Left ventricle myocardium inferior (tissue), 1 donor: Measurements from ENCODE around the gene DPH1. TPM values are rescaled to one million over a fixed set of nuclear protein-coding genes. Genes with fewer than 3 reads are reported as not detected.
"Not testable (repeated sequence)": the region's sequence is repeated elsewhere in the genome, so short reads cannot be mapped to it uniquely, and the experiment has no call there.

Experiments
- DNase-seq: peaks from one replicate; pipeline ENCODE4 v3.0.0-alpha.2; 2020
- H3K27ac ChIP-seq: fragments of 200-600 bp; replicated peaks from 2 replicates; pipeline ENCODE4 v1.8.0; 2021
- H3K27me3 ChIP-seq: fragments of 200-600 bp; 2 replicates; pipeline ENCODE4 v1.8.0; 2021; ENCODE audit warnings: low read depth
- H3K36me3 ChIP-seq: fragments of 200-600 bp; 2 replicates; pipeline ENCODE4 v1.8.0; 2021
- H3K4me1 ChIP-seq: fragments of 200-600 bp; 2 replicates; pipeline ENCODE4 v1.8.0; 2021
- H3K4me3 ChIP-seq: fragments of 200-600 bp; 2 replicates; pipeline ENCODE4 v1.8.0; 2021; ENCODE audit warnings: mild to moderate bottlenecking, moderate library complexity
- H3K9me3 ChIP-seq: fragments of 200-600 bp; replicated peaks from 2 replicates; pipeline ENCODE4 v1.8.0; 2021
- CTCF ChIP-seq: fragments of 200-600 bp; IDR thresholded peaks from 2 replicates; pipeline ENCODE4 v1.8.0; 2021; ENCODE audit warnings: antibody characterized with exemption, mild to moderate bottlenecking, borderline replicate concordance
- intact Hi-C: fragments of 100-400 bp; cut with micrococcal nuclease; formaldehyde crosslinking; loops from one replicate; pipeline ENCODE4 v1.11.0; 2022
- total RNA-seq: library from RNA; stranded (reverse); fragmentation: NEBNext Ultra II Directional; extraction: Animal tissue kit (Norgen Biotek cat#: 25700); gene quantifications from one replicate; pipeline ENCODE4 v1.2.1, GENCODE V29; 2021
- donor health status: DM: no; HTN: yes; CAD: no; lungs with severe emphysema.

DPH1 gene
- total RNA-seq, 1 donor from 2014 or later, result 29.1 TPM

GRCh38 chr17:2011411-2012371 is 18.3 kb upstream of the DPH1 start:
- Histone ChIP-seq H3K36me3 (no peaks in the 10 kb centered on the region), H3K4me3 (no peak overlapping the region), H3K27me3 (no peaks in the 10 kb centered on the region), H3K4me1 (peaks cover 27% of the 10 kb centered on the region), H3K9me3 (no peaks in the 10 kb centered on the region), H3K27ac (peak overlapping the region; percentile 66)
- intact Hi-C loops, result no loop called here
- no peak for DNase-seq
- TF ChIP-seq CTCF, result no peak

DNA sequence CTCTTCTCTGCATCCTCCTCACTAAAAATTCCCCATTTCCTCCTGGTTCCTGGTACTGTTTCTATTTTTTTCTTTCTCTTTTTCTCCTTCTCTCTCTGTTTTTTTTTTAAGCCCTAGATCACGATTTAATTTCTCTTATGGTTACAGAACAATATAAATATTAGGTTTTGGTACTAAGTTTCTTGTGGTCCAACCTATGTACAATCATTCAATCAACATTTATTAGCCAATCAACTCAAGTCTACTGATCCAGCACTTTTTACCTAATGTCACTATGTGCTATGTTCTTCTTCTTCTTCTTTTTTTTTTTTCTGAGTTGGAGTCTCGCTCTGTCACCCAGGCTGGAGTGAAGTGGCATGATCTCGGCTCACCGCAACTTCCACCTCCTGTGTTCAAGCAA is 17.5 kb upstream of the DPH1 start:
- H3K9me3 ChIP-seq, result no peaks in the 10 kb centered on the region
- no peak overlapping the region for H3K4me3 ChIP-seq
- H3K27me3 ChIP-seq, result no peaks in the 10 kb centered on the region
- H3K36me3 ChIP-seq, result no peaks in the 10 kb centered on the region
- TF ChIP-seq CTCF, result no peak
- DNase-seq, result no peak
- H3K4me1 ChIP-seq, result peaks cover 27% of the 10 kb centered on the region
- peak overlapping the region; percentile 66 for H3K27ac ChIP-seq
- intact Hi-C loops, result no loop called here

DNA sequence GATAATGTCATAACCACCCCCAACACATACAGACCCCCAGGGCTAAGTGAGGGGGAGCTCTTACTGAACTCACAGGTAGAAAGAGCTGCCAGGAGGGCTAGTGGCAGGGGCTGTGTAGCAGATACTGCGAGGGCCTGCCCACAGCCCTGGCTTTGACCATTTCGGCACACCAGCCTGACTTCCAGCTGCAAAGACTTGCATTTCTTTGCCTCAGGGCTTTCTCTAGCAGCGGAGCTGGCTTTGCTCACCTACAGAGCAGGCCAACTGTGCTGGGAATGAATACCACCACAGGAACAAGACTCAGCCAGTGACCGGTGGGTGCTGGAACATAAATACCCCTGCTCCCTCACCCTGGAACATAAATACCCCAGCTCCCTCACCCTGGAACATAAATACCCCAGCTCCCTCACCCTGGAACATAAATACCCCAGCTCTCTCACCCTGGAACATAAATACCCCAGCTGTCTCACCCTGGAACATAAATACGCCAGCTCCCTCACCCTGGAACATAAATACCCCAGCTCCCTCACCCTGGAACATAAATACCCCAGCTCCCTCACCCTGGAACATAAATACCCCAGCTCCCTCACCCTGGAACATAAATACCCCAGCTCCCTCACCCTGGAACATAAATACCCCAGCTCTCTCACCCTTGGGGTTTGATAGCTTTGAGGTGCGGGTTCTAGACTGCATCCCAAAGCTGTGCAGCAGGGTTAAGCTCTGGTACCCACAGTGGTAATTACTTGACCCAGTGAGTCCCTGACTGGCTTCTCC is 16.5 kb upstream of the DPH1 start:
- H3K27me3 ChIP-seq, H3K4me3 ChIP-seq, intact Hi-C loops, DNase-seq, H3K9me3 ChIP-seq, H3K27ac ChIP-seq, H3K36me3 ChIP-seq: not testable (repeated sequence)
- peaks cover 27% of the 10 kb centered on the region for H3K4me1 ChIP-seq

GRCh38 chr17:2013994-2014317 is 16.0 kb upstream of the DPH1 start:
- intact Hi-C loops, result no loop called here
- Histone ChIP-seq H3K4me3 (no peak overlapping the region), H3K36me3 (no peaks in the 10 kb centered on the region), H3K27me3 (peaks cover 5% of the 10 kb centered on the region), H3K9me3 (no peaks in the 10 kb centered on the region), H3K4me1 (peaks cover 27% of the 10 kb centered on the region), H3K27ac (no peak overlapping the region)
- no peak for TF ChIP-seq CTCF
- DNase-seq, result no peak

GRCh38 chr17:2015314-2015713 is 14.6 kb upstream of the DPH1 start:
- Histone ChIP-seq H3K4me1 (peaks cover 32% of the 10 kb centered on the region), H3K36me3 (no peaks in the 10 kb centered on the region), H3K27me3 (peaks cover 5% of the 10 kb centered on the region), H3K27ac (no peak overlapping the region), H3K4me3 (no peak overlapping the region), H3K9me3 (no peaks in the 10 kb centered on the region)
- no peak for DNase-seq
- intact Hi-C loops, result no loop called here
- no peak for TF ChIP-seq CTCF

GRCh38 chr17:2016494-2016893 is 13.5 kb upstream of the DPH1 start:
- Histone ChIP-seq H3K27me3 (peaks cover 5% of the 10 kb centered on the region), H3K9me3 (no peaks in the 10 kb centered on the region), H3K4me1 (peaks cover 32% of the 10 kb centered on the region), H3K27ac (no peak overlapping the region), H3K4me3 (no peak overlapping the region), H3K36me3 (no peaks in the 10 kb centered on the region)
- intact Hi-C loops, result no loop called here
- no peak for TF ChIP-seq CTCF
- DNase-seq, result no peak
